Choroid plexus epithelial cell (primary cell): ENCODE measurements around the gene HMOX1.

Source experiments
- DNase-seq: peaks from one replicate; pipeline ENCODE4 v3.0.0-alpha.2; 2010; ENCODE audit warnings: low read depth
- H3K4me3 ChIP-seq: 2 replicates; pipeline ENCODE4 v1.5.1; 2011; ENCODE audit warnings: low read depth, mild to moderate bottlenecking, control low read depth, low read length, moderate library complexity
- CTCF ChIP-seq: conservative IDR thresholded peaks from 2 replicates; pipeline ENCODE4 v1.5.1; 2011; ENCODE audit warnings: low read depth, mild to moderate bottlenecking, control low read depth, inconsistent platforms, low read length, moderate library complexity

HMOX1 gene

GRCh38 chr22:35350539-35351503 lies 30.1 kb upstream of the HMOX1 start:
- TF ChIP-seq CTCF, result peak; percentile 88
- peak overlapping the region; percentile 61 for H3K4me3 ChIP-seq
- DNase-seq, result peak; percentile 94

- H3K4me3 ChIP-seq, result no peak overlapping the region
- TF ChIP-seq CTCF, result no peak
Observed at GRCh38 chr22:35352214-35353111, 28.4 kb upstream of the HMOX1 start.

GRCh38 chr22:35353318-35353717 lies 27.6 kb upstream of the HMOX1 start:
- TF ChIP-seq CTCF, result no peak
- no peak for DNase-seq
- no peak overlapping the region for H3K4me3 ChIP-seq

More at GRCh38 chr22:35352214-35353111, 28.4 kb upstream of the HMOX1 start:
- no peak for DNase-seq

GRCh38 chr22:35354068-35354467 lies 26.8 kb upstream of the HMOX1 start:
- no peak overlapping the region for H3K4me3 ChIP-seq
- DNase-seq, result no peak
- no peak for TF ChIP-seq CTCF

GRCh38 chr22:35357883-35358621 lies 22.8 kb upstream of the HMOX1 start:
- no peak for DNase-seq
- TF ChIP-seq CTCF, result no peak

GRCh38 chr22:35359380-35360065 lies 21.4 kb upstream of the HMOX1 start:
- TF ChIP-seq CTCF, result no peak

More at GRCh38 chr22:35357883-35358621, 22.8 kb upstream of the HMOX1 start:
- no peak overlapping the region for H3K4me3 ChIP-seq

More at GRCh38 chr22:35359380-35360065, 21.4 kb upstream of the HMOX1 start:
- H3K4me3 ChIP-seq, result no peak overlapping the region
- DNase-seq, result no peak
